GM12891 (cell line): ENCODE measurements around the gene ERICH4.

ENCODE experiments used
- PAX5 ChIP-seq: IDR thresholded peaks from 2 replicates; pipeline ENCODE4 v1.6.1; 2011; ENCODE audit warnings: low read length, moderate library complexity, mild to moderate bottlenecking; ENCODE audit not compliant: insufficient read depth, severe bottlenecking
- POLR2A ChIP-seq: IDR thresholded peaks from 2 replicates; pipeline ENCODE4 v1.6.1; 2011; ENCODE audit warnings: low read depth, low read length, control low read depth
- SPI1 ChIP-seq: IDR thresholded peaks from 2 replicates; pipeline ENCODE4 v1.6.1; 2011; ENCODE audit warnings: low read depth, low read length, control low read depth

GRCh38 chr19:41405776-41406175, 37.2 kb upstream of the ERICH4 start:
- TF ChIP-seq SPI1 (no peak), POLR2A (no peak), PAX5 (no peak)
